GM10847 (cell line): Measurements from ENCODE around the gene VMP1.

Experiments
- POLR2A ChIP-seq: IDR thresholded peaks from 2 replicates; pipeline ENCODE4 v1.6.1; 2011; ENCODE audit not compliant: insufficient read length; ENCODE audit errors: extremely low read depth

VMP1 gene

DNA sequence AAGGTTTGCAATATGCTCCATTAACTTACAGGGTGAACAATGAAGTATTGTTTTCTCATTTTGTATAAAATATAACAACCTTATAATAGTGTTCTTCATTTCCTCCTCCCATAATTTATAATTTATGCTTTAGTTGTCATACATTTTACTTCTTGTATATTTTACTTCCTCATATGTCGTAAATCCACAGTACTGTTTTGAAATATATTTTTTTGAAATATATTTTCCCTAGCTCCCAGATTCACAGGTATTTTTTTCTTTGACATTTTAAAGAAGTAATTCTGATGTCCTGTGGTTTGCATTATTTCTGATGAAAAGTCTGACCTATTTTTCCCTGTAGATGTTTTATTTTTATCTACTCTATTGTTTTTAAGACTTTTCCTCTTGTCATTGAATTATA is 52.7 kb downstream of the VMP1 start:
- TF ChIP-seq POLR2A: no peak

DNA sequence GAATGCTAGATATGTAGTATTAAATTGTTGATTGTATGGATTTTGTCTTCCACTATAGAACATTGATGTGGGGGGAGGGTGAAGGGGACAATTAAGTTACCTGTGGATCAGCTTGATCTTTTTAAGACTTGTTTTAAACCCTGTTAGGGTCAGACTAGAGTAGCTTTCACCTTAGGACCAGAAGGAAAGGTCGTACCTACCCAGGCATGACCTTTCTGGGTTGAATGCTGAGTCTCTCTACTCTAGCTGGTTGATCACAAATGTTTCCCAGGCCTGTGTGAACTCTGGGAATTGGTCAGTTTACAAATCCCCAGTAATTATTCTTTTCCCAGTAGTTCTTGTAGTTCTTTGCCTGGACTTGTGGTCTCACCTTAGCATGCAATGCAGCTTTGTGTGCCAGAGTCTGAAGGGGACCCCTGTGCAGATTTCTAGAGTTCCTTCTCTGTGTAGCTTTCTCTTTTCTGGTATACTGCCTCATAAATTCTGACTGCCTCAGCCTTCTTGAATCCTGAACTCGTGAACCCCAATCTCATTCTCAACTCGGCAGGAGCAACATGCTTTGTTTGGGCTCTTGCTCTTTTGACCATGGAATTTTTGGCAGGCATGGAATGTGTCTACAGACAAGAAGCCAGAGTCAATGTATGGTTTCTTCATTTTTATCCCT is 54.1 kb downstream of the VMP1 start:
- no peak for TF ChIP-seq POLR2A

DNA sequence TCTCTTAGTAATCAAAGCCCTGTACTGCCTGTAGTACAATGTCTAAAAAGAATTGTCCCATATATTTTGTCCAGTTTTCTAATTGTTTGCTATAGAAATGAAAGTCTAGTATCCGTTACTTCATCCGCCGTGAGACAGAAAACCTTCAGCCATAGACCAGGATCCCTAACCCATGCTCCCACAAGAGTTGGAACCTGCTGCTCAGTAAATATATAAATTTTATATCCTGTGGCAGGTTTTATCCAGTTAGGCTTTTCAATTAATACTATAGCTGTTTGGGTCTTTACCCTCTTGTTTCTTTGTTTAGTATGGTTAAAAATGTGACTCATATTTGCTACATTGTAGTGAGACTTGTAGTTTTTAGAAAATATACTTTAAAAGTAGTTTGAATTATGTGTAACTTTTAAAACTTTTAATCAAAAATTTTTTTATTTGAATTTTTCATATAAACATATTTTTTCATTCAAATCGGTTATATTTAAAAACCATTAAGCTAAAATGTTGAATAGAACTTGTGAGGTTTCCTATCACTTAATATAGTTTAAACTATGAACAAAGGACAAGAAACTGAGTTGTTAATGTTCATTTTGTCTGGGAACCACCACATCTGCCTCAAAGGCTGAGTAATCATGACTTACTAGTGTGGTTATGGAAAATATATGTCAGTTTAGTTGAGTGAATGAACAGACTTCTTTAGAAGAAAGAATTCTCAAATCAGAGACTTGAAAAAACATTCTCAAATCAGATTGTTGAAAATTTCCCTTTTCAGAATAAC is 54.8 kb downstream of the VMP1 start:
- TF ChIP-seq POLR2A: no peak

DNA sequence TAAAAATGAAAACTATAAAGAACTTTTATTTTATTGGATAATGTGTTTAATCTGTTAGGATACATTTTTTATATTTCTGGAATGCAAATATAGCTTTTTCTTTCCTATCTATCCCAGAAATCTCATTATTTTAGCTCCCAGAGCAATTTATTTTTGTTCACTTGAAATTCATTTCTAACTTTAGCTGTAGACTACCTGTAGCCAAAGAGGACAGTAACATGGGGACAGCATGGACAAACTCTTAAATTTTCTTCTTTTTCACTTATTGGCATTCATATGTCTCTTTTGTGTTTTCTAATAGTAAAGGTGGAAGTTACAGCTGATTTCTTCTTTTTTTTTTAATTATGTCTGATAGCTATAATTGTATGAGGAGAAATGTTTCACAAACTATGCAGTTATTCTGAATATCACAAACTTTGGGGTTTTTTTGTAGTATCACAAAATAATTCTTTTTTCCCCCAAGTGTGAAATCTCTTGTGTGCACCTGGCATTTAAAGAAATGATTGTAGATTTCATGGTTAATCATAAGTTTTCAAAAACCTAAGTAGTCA is 55.4 kb downstream of the VMP1 start:
- no peak for TF ChIP-seq POLR2A

DNA sequence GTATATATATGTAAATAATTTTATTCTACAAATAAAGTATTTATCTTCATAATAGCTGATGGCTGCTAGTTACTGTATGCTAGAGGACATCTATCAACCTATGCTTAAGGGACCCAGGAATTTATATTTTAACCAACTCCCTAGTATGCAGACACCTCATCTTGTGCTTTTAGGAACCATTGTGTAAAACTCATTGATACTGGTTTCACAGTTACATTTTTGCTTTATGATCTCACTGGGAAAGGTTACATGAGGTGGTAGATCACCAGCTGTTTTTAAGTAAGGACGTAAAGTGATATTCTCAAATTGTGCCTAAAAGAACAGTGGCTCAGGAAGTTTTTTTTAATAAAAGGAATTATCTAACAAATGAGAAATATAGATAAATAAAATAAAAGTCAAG is 56.4 kb downstream of the VMP1 start:
- no peak for TF ChIP-seq POLR2A

DNA sequence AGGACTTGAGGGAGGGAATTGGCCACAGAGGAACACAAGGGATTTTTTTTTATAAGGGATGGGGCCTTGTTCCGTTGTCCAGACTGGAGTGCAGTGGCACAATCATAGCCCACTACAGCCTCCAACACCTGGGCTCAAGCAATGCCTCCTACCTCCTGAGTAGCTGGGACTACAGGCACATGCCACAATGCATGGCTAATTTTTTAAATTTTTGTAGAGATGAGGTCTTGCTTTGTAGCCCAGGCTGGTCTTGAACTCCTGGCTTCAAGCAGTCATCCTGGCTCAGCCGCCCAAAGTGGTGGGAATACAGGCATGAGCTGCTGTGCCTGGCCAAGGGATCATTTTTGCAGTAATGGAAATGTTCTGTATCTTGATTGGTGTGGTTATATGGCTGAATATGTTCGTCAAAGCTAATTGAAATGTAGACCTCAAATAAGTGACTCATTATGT is 56.9 kb downstream of the VMP1 start:
- TF ChIP-seq POLR2A: no peak

DNA sequence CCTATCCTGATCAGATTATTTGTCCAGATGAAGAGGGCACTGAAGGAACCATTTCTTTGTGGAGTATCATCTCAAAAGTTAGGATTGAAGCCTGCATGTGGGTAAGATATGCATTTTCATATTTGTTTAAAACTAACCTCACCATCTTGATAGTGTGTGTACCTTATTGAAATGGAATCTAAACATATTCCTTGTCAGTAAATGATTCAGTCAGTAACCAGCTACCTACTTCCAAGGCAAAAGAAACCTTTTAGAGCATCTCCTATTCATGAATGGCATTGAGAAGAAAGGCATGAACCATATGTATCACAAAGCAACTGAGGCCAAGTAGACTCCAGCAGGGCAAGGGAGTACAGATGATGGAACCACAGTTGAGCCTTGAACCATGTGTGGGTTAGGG is 57.6 kb downstream of the VMP1 start:
- no peak for TF ChIP-seq POLR2A

DNA sequence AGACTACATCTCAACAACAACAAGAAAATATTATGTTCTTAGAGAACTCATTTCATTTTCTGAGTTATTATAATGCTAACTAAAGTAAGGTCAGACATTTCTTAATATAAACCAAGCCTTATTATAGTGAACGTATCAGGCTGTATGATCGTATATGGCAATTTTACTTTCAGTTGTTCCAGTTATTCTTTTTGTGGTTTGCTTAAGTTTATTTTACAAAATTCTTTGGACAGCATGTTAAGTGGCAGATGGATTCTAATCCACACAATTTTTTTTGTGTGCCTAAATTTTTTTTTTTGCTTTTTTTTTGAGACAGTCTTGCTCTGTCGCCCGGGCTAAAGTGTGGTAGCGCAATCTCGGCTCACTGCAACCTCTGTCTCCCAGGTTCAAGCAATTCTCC is 59.0 kb downstream of the VMP1 start:
- TF ChIP-seq POLR2A: no peak

DNA sequence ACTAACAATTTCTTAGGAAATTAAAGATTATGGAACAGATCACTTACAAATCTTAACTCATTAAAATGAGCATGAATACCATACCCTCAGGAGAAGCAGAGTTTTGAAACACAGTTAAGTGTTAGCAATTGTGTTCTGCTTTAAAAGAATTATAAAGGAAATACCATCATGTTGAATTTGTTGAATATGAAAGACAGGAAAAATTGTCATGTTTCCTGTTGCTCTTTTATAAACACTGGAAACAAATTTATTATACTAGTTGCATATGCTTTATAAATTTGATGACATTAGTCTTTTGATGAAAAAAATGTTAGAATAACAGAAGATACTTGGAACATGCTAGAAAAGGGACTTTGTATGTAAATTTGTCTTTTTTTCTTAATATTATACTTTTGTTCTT is 59.7 kb downstream of the VMP1 start:
- no peak for TF ChIP-seq POLR2A

DNA sequence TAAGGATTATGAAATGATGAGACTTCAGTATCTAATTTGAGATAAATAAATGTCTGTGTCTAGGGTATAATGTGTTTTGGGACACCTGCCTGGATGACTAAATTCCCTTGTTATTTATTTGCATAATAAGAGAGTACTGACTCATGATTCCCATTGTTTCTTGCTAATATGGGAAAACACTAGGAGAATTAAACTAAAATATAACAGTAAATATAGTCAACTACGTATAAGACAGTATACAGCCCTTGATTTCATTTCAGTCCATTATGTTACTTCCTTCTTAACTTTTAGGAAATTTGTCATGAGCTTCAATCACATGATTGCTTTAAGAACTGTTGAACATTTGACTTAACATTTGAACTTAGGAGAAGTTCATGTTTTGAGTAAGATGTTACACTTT is 62.4 kb downstream of the VMP1 start:
- TF ChIP-seq POLR2A: no peak

DNA sequence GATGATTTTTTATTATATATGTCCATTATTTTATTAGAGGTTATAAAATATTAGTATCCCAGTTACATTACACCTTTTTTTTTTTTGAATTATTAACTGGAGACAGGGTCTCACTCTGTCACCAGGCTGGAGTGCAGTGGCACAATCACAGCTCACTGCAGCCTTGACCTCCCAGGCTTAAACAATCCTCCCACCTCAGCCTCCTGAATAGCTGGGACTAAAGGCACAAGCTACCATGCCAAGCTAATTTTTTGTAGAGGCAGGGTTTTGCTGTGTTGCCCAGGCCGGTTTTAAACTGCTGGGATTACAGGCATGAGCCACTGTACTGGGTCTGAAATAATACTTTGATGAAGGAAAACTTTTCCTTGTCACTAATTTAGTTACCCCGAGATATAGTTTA is 63.6 kb downstream of the VMP1 start:
- no peak for TF ChIP-seq POLR2A

DNA sequence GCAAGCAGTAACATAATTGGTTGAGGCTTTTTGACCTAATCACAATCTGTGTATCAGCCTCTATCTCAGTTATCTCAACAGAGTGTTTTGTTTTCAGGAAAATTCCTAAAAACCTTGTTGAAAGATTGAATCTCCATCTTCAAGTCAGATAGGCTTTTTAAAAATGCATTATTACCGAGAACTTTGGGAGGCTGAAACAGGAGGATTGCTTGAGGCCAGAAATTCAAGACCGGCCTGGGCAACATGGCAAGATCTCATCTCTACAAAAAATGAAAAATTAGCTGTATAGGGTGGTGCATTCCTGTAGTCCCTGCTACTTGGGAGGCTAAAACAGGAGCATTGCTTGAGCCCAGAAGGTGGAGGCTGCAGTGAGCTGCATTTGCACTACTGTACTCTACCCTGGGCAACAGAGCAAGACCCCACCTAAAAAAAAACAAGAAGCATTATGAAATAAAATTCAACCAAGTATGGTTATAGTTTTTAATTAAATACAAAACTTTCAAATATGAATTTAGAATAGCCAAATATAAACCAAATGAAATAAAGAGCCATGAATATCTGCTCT is 68.4 kb downstream of the VMP1 start:
- no peak for TF ChIP-seq POLR2A

DNA sequence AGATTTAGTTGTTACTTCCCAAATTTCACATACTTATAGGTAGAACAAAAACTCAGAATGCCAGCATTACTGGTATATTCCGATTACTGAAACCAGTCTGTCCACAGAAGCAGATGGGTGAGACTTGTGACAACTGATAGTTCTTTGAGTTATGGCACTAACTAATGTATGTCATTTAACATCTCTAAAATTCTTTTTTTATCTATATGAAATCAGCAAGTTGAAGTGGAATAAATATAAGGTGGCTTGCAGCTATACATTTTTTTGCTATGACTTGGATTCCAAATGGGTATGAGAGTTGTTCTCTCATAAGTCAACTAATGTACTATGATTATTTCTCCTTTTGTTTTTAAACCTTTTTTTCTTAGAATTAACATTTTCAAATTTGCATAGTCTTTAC is 69.1 kb downstream of the VMP1 start:
- no peak for TF ChIP-seq POLR2A

DNA sequence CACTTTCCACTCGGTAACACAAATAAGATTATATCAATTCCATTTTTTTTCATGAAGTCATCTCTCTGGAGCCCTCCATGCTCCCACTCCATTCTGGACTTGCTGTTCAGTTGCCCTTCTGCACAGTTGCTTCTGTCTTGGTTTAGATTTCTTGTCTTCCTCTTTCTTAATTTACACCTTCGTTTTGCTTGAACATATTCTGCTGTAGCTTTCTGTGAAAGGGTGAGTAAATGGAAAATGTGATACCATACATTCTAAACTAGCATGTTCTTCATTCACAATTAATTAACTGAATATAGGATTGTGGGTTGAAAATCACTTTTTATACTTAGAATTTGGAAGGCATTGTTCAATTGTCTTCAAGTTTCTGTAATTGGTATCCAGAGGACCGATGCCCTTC is 69.6 kb downstream of the VMP1 start:
- no peak for TF ChIP-seq POLR2A

DNA sequence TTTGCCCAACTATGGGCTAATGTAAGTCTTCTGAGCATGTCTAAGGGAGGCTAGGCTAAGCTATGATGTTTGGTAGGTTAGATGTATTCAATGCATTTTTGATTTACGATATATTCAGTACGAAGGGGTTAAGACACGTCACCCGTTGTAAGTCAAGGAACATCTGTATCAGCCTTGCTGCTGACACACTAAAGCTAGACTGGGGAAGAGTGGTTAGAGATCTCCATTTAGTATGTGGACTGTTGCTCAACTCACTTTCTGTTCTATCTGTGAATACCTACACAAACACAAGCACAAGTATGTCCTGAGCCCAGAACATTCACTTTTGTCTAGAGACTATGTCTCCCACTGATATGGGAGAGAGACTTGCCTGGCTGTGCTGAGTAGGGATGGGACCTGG is 71.5 kb downstream of the VMP1 start:
- TF ChIP-seq POLR2A: no peak

DNA sequence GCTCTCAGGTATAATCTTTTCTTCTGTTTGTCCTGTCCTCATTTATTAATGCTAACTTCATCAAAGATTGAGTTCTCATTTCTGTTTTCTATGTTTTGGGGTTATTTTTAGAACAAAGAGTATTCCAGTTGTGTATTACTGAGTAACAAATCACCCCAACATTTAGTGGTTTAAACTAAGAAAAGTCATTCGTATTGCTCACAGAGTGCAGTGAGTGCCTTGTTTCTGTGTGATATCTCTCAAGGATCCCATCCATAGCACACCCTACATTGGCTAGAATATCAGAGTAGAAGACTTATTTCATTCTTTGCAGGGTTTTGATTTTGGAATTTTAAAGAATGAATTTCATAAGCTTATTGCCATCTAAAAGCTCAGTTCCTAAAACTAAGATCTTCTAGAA is 72.1 kb downstream of the VMP1 start:
- TF ChIP-seq POLR2A: no peak
